ENCODE data around the gene CDC42BPB.
A peak's percentile ranks its signal among the peaks of the same experiment; 100 is the strongest.

The CDC42BPB gene

DNA sequence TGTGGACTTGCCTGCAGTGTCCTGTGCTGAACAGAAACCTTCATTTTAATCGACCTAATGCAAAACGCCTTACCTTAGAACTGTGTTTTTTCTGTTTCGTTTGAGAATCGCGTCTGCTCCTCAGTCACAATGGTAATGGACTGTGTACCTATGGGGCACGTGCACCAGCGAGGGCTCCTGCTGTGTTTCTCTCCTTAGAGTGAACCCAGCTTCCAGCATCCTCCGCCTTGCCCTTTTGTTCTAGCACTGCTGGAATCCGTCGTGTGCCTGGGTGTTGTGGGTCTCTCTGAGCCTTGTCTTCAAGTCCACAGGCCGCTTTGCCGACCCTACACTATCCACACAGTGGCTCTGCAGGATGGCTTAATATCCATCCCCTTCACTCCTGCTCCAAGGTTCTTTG, 131.2 kb downstream of the CDC42BPB start:
- DNase-seq, result no peak

DNA sequence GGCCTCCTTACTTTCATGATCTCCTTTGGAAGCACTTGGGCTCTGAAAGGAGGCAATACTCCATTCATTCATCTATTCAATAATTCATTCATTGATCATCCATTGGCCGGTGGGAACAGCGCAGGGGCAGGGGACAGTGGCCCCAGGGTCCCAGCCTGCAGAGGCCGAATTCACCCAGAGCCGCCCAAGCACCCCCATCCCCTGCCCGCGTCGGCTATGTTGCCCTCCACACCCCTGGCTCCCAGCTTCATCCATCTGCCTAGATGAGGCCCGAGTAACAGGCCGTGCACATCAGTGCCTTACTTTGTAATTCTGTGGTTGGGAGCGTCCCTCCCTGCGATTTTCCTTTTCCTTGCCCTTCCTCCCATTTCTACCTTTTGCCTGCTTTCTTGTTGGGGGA, 131.7 kb downstream of the CDC42BPB start:
- DNase-seq, result no peak

DNA sequence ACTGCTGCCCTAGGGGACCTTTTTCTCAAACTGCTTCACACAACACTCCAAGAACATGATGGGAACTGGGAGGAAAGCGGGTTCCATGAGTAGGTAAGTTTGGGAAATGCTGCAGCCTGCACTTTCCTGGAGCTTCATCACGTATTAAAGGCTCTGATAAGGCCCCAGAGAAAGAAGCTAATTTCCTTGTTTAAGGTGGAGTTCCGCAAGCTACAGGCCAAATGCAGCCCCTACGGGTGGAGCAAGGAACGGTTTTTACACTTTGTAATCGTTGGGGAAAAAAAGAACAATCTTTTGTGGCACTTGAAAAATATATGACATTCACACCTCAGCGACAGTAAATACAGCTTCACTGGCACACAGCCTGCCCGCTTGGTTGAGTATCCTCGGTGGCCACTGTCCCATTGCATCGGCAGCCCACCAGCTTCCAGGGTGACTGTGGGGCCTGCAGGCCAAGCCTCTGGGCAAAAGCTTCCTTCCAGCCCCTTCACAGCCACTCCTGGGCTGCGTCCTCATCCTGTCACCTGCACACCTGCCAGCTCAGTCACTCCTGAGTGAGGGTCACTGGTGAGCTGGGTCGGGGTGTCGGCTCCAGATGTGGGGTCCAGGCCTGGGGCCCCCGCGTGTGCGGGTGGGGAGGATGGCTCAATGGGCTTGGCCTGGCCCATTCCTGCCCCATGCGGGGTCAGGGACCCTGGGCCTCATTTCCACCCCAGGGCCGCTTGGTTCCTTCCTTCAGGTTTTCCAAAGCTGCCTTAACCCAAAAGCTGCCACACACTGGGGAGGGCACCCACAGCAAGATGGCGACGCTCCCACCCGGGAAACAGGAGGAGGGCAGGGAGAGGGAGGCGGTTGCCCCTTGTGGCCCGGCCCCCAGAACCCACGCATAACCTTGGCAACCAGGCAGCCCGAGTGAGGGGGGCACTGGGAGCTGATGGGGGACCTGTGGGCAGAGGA, 132.4 kb downstream of the CDC42BPB start:
- no peak for DNase-seq

DNA sequence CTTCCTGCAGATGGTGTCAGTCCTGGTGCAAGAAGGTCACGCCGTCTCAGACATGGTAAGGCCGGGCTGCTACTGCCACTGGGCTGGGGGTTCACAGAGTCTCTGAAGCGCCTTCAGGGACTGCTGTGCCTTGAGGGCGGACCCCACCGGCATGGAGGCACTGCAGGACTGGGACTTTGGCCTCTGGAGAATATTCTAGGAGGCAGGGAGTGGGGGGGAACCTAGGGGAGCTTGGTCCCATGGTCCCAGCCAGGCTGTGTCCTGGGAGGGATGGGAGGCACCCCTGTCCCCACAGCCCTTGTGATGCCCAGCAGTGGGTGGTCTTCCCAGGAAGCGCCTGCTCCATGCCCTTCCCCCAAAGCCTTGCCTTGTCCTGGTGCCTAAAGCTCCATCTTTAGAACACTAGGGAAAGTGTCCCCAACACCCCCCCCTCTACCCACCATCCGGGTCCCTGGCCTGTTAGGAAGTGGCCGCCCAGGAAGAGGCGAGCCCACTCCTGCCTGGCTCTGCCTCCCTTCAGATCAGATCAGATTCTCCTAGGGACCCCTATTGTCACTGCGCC, 133.3 kb downstream of the CDC42BPB start:
- DNase-seq, result no peak

DNA sequence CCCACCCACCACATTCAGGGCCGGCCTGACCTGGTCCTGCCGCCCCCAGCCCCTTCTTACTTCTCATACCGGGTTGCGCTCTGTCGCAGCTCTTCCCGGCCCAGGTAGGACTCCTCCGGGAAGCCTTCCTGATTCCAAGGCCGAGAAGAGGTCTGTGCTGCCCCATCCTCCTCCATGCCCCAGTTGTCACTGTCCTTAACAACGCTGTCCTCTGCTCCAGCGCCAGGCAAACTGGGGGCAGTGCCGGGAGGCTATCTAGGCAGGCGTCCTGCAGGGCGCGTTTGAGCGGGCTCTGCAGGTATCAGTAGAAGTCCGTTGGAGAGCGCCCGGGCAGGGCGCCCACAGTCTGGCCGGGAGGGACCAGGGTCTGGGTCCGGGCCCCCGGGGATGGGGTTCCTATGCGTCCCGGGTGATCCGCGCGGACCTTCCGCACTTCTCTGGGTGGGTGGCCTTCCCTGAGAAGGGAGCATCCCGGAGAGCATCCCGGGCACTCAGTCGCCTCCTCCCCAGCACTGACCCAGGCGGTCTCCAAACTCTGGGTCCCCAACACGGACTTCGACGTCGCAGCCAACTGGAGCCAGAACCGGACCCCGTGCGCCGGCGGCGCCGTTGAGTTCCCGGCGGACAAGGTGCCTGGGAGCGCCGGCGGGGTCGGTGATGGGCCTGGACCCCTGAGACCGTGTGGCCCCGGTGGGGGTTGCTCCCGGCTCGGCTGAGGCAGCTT, 134.0 kb downstream of the CDC42BPB start:
- DNase-seq, result no peak

DNA sequence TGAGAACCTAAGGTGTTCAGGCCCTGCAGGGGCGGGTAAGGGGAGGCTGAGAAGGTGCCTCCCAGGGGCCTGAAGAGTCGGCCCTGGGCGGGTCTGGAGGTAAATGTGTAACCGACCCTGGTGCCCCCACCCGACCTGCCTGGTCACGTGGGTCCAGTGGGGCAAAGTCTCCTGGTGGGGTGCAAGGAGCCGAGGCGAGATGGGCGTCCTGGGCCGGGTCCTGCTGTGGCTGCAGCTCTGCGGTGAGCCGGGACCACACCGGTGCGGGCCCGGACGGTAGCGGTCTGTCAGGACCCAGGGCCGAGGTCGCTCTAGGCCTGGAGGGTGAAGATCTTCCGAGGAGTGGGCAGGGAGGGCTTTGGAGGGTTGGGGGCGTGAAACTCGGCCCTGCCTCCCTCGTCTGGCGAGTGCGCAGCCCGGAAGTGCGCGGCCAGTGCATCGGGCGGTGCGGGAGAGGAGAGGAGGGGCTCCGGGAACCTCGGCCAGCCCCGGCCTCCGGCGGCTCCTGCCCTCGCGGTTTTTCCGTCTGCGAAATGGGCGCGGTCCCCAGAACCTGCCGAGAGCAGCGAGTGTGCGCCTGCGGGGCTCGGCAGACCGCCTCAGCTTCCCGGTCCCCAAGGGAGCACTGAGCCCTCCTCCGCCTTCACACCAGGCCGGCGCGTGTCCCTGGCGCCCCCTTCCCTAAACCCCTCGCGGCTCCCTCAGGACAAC, 134.7 kb downstream of the CDC42BPB start, which contains the start of gene AMN:
TSS of gene AMN (plus strand) at position 174 of the 711 bp plus-strand sequence. CDS start at position 200, 26 bp downstream.
- no peak for DNase-seq

DNA sequence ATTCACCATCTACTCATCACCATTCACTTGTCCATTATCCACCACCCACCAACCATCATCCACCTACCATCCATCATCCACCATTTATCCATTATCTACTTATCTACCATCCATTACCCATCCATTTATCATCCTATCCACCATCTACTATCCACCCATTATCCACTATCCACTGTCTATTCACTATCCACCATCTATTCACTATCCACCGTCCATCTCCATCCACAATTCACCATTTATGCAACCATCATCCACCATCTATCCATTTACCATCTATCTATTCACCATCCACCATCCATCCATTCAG, 136.4 kb downstream of the CDC42BPB start:
- DNase-seq, result no peak

DNA sequence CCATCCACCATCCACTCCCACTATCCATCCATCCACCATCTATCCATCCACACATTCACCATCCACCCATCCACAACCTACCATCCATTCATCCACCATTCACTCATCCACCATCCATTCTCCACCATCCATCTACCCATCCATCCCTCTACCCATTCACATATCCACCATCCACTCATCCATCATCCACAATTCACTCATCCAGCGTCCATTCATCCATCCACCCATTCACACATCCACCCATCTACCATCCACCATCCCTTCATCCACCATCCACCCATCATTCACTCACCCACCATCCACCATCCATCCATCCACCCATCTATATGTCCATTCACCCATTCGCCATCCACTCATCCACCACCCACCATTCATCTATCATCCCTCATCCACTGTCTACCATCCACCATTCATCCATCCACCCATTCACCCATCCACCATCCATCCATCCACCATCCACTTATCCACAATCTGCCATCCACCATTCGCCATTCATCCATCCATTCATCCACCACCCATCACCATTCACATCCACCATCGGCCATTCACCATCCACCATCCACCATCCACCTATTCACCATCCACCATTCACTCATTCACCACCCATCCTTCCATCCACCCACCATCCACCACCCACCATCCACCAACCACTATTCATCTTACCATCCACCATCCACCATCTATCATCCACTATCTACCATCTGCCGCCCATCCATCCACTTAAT, 136.9 kb downstream of the CDC42BPB start:
- no peak for DNase-seq

DNA sequence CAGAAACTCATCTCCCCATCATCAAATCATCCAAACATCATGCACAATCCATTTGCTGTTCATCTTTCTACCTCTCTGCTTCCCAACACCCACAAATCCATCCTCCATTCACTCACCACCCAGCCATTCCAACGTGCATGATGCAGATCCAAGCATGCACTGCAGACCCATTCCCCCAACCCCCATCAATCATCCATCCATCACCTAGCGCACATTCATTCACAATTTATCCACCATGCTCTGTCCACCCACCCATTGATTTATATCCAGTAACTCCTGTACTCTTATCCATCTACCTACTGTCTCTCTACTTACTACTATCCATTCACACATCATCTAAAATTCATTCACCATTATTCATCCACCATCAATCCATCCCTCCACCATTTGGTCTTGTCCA, 138.9 kb downstream of the CDC42BPB start:
- DNase-seq, result no peak

DNA sequence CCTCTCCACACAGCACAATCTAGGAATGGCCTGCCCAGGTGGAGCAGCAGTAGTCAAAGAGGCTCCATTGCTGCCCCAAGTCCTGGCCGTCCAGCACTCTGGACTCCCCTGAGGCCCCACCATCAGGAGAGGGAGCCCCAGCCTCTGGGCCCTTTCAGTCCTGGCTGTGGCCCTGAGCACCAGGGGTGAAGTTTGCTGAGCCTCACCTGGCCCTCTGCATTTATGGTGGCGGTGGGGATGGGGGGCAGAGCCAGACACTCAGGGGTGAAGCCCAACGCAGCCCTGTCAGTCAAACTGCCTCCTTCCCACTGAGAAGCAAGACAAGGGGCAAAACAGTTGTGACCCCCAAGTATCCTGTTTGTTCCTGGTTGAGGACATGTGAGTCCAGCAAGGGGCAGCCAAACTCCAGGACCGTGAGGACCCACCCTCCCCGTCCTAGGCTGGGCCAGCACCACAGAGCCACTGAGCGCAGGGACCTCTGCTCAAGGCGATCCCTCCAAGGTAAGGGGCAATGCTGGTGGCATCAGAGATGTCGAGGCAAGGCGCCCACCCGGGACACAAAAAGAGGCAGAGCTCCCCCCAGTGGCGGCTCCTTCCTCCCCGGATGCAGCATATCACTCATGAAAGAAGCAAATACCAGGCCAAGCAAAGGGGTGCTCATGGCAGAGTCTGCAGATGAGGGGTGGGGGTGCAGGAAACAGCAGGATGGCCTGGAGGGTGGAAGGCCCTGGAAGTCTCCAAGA, 139.7 kb downstream of the CDC42BPB start:
- peak; percentile 62 for DNase-seq

DNA sequence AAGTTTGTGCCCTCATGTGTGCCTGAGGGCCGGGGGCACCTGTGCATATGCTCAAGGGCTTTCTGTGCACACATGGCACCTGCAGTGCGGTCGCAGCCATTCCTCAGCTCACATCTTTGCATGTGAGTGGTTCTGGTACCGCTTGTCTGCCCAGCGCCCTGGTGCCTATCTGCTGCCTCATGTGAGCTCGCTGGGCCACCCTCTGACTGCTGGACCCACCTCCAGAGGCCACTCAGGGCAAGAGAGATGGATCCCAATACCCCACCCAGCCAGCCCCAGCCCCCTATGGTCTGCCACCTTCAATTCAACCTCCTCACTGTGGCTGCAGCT, 140.3 kb downstream of the CDC42BPB start:
- DNase-seq, result no peak

DNA sequence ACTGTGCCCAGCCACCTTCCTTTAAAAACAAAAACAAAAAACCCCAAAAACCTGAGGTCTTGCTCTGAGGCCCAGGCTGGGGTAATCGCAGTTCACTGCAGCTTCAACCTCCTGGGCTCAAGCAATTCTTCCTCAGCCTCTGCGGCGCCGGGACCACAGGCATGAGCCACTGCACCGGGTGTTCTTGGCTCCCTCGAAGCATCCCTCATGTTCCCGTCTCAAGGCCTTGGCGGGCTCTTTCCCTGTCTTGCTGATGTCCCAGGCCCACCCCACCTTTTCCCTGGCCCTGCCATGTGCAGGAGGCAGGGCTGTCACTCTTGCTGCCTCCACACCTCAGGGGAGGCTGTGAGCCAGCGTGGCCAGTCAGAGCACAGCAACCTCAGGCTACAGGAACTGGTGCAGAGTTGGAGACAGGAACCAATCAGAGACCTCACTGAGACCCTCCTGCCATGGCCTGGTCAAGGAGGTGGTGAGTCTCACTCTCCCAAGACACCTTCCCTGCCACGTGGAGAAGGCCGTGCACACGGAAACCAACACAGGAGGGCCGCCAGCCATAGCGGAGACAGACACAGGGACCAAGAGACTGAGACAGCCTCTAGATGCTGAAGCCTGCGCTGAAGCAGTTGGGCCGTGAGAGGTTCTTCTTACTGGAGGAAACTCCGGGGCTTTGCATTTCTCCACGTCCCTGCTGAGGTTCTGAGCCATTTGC, 140.8 kb downstream of the CDC42BPB start:
- DNase-seq, result no peak

DNA sequence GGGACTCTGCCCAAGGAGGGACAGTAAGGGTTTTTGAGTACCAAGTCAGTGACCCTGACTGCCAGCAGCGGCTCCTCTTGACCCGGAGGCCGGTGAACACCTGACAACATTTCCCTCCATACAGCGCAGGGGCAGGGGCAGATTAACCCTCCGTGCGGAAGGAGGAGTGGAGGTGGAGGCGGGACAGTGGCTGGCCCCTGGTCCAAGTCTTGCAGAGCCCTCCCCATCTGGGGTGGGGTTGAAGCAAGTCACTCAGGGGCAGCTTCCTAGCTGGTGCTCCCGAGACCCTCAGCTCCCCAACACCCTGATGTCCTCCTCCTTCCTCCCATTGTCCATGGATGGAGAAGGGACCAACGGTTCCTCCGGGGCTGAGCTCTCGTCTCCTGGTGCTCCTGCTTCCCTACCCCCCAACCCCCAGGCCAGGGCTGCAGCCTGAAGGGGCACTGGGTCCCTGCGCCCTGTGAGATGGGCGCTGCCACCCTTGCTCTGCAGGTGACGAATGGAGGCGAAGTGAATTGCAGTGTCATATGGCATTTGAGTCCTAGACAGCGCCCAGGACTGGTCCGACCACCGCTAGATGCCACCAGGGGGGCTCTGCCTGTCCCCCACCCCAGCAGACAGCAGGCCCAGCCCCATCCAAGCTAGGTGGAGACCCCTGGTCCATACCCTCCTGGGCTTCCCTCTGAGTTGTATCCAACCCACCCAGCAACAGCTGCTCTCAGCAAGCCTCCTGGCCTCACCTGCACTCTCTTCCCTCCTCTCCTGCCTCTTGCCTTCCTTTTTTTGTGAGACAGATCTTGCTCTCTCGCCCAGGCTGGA, 141.8 kb downstream of the CDC42BPB start:
- no peak for DNase-seq

DNA sequence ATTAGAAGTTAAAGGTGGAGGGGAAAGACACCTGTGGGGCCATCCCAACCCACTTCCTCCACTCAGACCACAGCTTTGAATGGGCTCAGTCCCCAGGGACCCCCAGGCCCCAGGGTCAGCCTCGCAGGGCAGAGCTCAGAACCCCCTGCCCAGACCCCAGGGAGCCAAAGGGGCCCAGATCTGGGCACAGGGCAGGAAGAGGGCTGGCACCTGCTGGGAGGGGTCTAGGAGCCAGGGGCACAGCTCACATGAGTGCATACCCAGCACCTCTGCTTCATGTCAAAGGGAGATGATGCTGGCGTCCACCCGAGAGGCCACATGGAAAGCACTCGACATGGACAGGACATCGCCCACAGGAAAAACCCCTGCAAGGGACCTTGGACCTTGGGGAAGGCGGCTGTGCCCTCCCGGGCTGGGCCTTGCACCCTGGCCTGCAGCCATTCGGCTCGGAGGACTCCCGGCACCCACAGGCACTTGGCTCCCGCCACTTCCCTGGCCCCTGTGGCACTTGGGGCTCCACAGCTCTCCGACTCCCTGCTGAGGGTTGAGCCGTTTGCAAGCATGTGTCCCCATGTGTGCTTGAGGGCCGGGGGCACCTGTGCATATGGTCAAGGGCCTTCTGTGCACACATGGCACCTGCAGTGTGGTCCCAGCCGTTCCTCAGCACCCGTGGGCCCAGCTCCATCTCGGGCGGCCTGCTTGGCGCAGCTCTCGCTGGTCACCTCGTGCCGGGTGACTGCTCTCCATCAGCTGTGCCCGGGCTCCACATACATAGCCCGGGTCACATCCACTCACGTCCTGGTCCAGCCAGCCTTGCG, 142.7 kb downstream of the CDC42BPB start:
- no peak for DNase-seq

DNA sequence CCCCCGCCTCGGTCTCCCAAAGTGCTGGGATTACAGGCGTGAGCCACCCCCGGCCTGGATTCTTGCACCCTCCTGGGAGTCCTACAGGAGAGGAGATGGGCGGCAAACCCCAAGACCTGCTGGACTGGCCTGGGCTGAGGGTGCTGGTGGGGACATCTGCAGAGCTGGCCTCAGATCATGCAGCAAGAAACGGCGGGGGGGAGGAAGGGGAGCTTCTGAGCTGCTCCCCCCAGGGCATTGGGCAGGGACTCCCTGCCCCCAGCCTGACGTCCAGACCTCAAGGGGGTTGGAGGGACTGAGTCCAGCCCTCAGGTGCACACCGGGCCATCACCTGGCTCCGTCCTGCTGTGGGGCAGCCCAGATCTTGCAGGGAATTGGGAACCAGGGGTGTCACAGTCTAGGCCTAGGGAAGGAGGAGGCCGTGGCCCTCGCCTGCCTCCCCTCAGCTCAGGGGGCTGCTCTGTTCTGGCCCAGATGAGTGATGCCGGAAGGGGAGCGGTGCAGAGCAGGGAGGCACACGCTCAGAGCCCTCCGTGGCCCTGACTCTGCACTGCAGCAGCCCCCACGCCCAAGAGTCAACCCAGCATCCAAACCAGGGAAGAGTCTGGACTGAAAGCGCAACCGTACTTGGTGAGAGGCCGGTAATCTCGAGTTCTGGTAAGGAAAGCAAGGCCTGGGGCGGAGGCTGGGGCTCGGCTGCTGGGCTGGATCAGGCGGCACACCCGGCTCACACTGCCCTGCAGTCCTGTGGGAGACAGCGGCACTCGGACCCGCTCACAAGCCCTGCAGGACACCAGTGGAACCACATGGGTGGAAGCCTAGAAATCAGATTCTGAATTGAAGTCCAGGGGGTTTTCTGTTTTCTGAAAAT, 143.8 kb downstream of the CDC42BPB start:
- no peak for DNase-seq

DNA sequence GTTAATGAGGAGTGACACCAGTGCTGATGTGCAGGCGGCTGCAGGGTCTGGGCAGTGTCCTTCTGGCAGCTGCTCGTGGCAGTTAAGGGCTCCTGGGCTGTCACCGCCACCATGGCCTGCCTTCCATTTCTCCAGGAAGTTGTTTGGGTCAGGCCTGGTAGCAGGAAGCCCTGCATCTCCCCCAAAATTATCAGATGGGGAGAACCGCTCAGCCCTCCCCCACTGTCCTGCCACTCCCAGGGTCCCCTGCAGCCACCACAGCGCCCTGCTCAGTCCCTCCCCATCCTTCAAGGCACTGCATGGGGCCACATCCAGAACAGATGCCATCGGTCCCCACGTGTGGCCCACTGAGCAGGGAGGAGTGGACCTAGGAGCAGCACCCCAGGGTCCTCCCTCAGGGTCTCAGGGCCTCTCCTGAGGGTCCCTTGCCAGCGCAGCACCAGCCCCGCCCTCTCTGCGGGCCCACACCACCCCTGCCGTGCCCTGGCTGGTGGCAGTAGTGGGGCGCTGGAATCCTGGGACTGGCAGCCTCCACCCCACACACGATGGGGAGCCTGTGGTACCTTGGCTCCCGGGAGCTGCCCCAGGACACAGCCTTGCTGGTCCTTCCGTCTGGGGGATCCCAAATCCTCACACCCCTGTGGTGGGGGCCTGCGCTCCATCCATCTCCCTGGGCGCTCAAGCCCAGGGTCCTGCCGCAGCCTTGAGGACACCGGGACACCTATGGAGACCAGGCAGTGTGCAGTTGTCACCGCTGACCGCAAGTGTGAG, 145.2 kb downstream of the CDC42BPB start:
- no peak for DNase-seq

DNA sequence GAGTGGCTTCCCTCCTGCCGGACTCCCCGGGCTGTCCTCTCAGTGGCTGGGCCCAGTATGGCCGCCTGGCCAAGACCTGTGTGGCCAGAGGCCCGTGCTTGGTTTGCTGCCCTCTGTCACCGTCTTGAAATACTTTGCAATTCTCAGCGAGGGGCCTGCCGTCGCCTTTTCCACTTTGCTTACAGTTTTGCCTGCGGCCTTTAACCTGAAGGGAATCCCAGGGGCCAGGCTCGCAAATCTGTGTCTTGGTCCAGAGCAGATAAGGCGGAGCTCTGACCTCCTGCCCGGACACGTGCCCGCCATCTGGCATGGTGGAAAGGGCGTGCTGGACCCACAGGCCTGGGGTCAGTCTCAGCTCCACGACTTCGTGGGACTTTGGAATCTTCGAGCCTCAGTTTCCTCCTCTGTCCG, 145.8 kb downstream of the CDC42BPB start:
- DNase-seq, result no peak

DNA sequence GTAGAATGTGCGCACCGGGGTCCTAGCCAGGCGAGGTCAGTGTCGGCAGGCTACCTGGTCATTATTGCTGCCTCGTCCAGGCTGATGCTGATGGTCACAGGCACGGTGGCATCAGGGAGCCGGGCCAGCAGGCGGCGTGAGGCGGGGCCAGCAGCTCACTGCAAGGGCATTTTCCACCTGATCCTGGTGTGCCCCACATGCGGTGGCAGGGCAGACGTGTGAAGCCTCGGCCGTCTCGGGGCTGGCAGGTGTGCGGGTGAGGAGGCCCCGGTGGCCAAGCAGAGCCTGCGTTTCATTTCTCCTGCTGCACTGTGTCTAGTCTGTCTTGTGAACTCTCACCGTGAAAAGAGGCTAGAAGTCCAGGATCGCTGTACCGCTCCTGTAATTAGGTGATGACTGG, 146.9 kb downstream of the CDC42BPB start:
- DNase-seq, result no peak
